Measurements from ENCODE around the gene MESP2. TPM values are rescaled to one million over a fixed set of nuclear protein-coding genes. Genes with fewer than 3 reads are reported as not detected.

The MESP2 gene
- total and polyA plus RNA-seq, 2 of the 13 experiments (the other 11 are each of a cell fraction or from before 2014, with no cell fraction given), result not detected

GRCh38 chr15:89774492-89774891, 1.6 kb upstream of the MESP2 start:
- BruUV-seq (replicated peaks), result no TSS peak
- in situ Hi-C loops (cut with HindIII; ENCODE audit: extremely low pct_ligation_motif_present, low pct_unique_long_range_greater_than_20kb) (no loop called here), intact Hi-C loops (cut with micrococcal nuclease; ENCODE audit: unreplicated experiment) (no loop called here)
- CTCF ChIA-PET (ENCODE audit: low intra/inter-chr PET ratio, low total read pairs), result no interaction called here
- Histone ChIP-seq H3K4me2 (ENCODE audit: low read depth, low read length) (no peak overlapping the region), H3K27me3 (ENCODE audit: control insufficient read depth in 1 of 2, insufficient read depth in 2 of 2, low read length in 2 of 2) (peaks cover 4 to 8% of the 10 kb centered on the region in 2 experiments; a peak in 4 of 5 replicates), H3K4me1 (ENCODE audit: insufficient read depth, low read length) (peaks cover 39% of the 10 kb centered on the region), H3K9me3 (ENCODE audit: low read length) (no peaks in the 10 kb centered on the region), H4K20me1 (ENCODE audit: insufficient read depth, low read length) (no peaks in the 10 kb centered on the region), H3K27ac (ENCODE audit: extremely low read length, insufficient read depth, low read length) (no peak overlapping the region), H3K36me3 (replicated peaks in 1 of 2; ENCODE audit: control insufficient read depth in 1 of 2, insufficient read depth in 2 of 2, low read length in 2 of 2) (no peaks in the 10 kb centered on the region), H3K79me2 (ENCODE audit: insufficient read depth, low read length) (no peaks in the 10 kb centered on the region), H2AFZ (ENCODE audit: low read length) (no peak overlapping the region), H3K4me3 (replicated peaks in 1 of 3; ENCODE audit: insufficient read depth in 1 of 3, low read depth in 2 of 3, low read length in 3 of 3) (no peak overlapping the region), H3K9ac (ENCODE audit: insufficient read depth, low read depth, low read length) (no peak overlapping the region)
- FAIRE-seq (no peak), ATAC-seq (no peak), DNase-seq (ENCODE audit: low spot score) (no peak)
- WGBS (ENCODE audit: low lambda C conversion rate), result 75% methylated on average over 5 of the region's 5 CpGs
- TF ChIP-seq YEATS2 (CRISPR knock-in tag; IDR thresholded peaks at IDR 0.05; ENCODE audit: borderline replicate concordance) (no peak), SETDB1 (CRISPR knock-in tag; IDR thresholded peaks at IDR 0.05; ENCODE audit: borderline replicate concordance) (no peak), ZNF414 (CRISPR knock-in tag; IDR thresholded peaks at IDR 0.05) (no peak), MAFF (IDR thresholded peaks at IDR 0.05; ENCODE audit: low read depth, low read length) (no peak), MXD1 (CRISPR knock-in tag; IDR thresholded peaks at IDR 0.05) (no peak), IKZF1 (IDR thresholded peaks at IDR 0.05) (no peak), TRIM24 (CRISPR knock-in tag; IDR thresholded peaks at IDR 0.05) (no peak), TSC22D2 (CRISPR knock-in tag; IDR thresholded peaks at IDR 0.05; ENCODE audit: borderline replicate concordance) (no peak), ZNF3 (CRISPR knock-in tag; IDR thresholded peaks at IDR 0.05) (no peak), ZNF569 (CRISPR knock-in tag; IDR thresholded peaks at IDR 0.05; ENCODE audit: borderline replicate concordance) (no peak), HOXD1 (CRISPR knock-in tag; IDR thresholded peaks at IDR 0.05) (no peak), ZNF513 (CRISPR knock-in tag; conservative IDR thresholded peaks at IDR 0.05) (no peak), ADNP (CRISPR knock-in tag; IDR thresholded peaks at IDR 0.05) (no peak)
- POLR2A ChIA-PET, result interaction anchor here (0.9 kb wide), 1 partner anchor 119 kb away, joined by 3 read pairs; the partner anchor contains the start of gene AP3S2
